H1 (cell line): ENCODE data around the gene ARL2BP. TPM values are rescaled to one million over a fixed set of nuclear protein-coding genes. Genes with fewer than 3 reads are reported as not detected.

Experiments used
- CHD2 ChIP-seq: IDR thresholded peaks from 2 replicates; pipeline ENCODE4 v1.6.1; 2012; ENCODE audit warnings: low read length, improper control_type of control experiment
- SP1 ChIP-seq: IDR thresholded peaks from 2 replicates; pipeline ENCODE4 v1.6.1; 2011; ENCODE audit warnings: low read depth, low read length
- polyA plus RNA-seq, 7 experiments: library from polyadenylated mRNA; depleted of rRNA in 3 of 7; stranded (reverse) in 5 of 7; unstranded in 2 of 7; fragments of >200 nt in 5 of 7; fragments of 200-250 nt in 2 of 7; gene quantifications; 1 replicate in 5 of 7; 2 replicates in 1 of 7; 4 replicates in 1 of 7; pipeline versions ENCODE4 v1.2.1 to v1.2.3, GENCODE V29; 2011 to 2013; ENCODE audit warnings: missing spikeins in 2 of 7, mixed read lengths in 2 of 7
- total RNA-seq: library from RNA; stranded (reverse); fragmentation: NEBNext Ultra II Directional; extraction: Animal tissue kit (Norgen Biotek cat#: 25700); gene quantifications from 2 replicates; pipeline ENCODE4 v1.2.1, GENCODE V29; 2021
- TF ChIP-seq, protein P1 (sequence below), 3 experiments: IDR thresholded peaks; 1 replicate in 2 of 3; 2 replicates in 1 of 3; pipeline versions ENCODE4 v1.5.1 to v1.6.1; 2011; ENCODE audit warnings: low read length in 3 of 3, mild to moderate bottlenecking in 3 of 3, inconsistent platforms in 2 of 3, low read depth in 1 of 3, moderate library complexity in 1 of 3; ENCODE audit not compliant: insufficient read depth in 1 of 3; ENCODE audit errors: control extremely low read depth in 1 of 3

Gene ARL2BP
- total and polyA plus RNA-seq, 2 of the 8 experiments (the other 6 are each of a cell fraction or from before 2014, with no cell fraction given), result 13.6 to 18.3 TPM

DNA sequence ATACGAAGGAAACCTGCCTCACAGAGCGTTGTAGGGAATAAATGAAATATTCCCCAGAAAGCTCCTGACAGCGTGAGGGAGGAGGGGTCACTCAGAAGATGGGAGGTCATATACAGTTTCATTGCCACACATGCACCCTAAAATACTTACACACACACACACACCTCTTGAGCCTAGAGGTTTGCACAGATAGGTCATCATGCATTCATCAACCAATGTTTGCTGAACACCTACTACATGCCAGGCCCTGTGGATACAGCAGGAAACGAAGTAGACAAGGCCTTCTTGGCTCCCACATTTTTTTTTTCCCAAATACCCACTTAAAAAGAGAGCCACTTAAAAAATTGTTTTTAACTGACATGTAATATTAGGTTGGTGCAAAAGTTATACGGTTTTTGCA lies 40.3 kb downstream of the ARL2BP start (continued):
- TF ChIP-seq, protein P1, sequence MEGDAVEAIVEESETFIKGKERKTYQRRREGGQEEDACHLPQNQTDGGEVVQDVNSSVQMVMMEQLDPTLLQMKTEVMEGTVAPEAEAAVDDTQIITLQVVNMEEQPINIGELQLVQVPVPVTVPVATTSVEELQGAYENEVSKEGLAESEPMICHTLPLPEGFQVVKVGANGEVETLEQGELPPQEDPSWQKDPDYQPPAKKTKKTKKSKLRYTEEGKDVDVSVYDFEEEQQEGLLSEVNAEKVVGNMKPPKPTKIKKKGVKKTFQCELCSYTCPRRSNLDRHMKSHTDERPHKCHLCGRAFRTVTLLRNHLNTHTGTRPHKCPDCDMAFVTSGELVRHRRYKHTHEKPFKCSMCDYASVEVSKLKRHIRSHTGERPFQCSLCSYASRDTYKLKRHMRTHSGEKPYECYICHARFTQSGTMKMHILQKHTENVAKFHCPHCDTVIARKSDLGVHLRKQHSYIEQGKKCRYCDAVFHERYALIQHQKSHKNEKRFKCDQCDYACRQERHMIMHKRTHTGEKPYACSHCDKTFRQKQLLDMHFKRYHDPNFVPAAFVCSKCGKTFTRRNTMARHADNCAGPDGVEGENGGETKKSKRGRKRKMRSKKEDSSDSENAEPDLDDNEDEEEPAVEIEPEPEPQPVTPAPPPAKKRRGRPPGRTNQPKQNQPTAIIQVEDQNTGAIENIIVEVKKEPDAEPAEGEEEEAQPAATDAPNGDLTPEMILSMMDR (IDR thresholded peaks at IDR 0.05; ENCODE audit: control extremely low read depth in 1 of 3, insufficient read depth in 1 of 3, low read depth in 1 of 3, low read length in 3 of 3), result no peak
- no peak for TF ChIP-seq CHD2
- no peak for TF ChIP-seq SP1
- TF ChIP-seq, all 59 proteins: peak for 0
